DOHH2 (cell line): Measurements from ENCODE around the gene RAD51.

ENCODE experiments used
- H3F3A ChIP-seq: fragments of 200-600 bp; sonication (generic), shearing (Covaris generic); 2 replicates; pipeline ENCODE4 v1.6.0; 2016; ENCODE audit warnings: antibody characterized with exemption, mild to moderate bottlenecking; ENCODE audit not compliant: control insufficient read depth, insufficient read depth
- H3K27ac ChIP-seq: fragments of 200-600 bp; sonication (generic); 2 replicates; pipeline ENCODE4 v1.5.1; 2014; ENCODE audit warnings: low read depth, mild to moderate bottlenecking, low read length, moderate library complexity
- H3K27me3 ChIP-seq: fragments of 200-600 bp; sonication (generic); 2 replicates; pipeline ENCODE4 v1.6.1; 2014; ENCODE audit warnings: mild to moderate bottlenecking, low read length, mixed read lengths; ENCODE audit not compliant: control insufficient read depth
- H3K36me3 ChIP-seq: fragments of 200-600 bp; sonication (generic); 2 replicates; pipeline ENCODE4 v1.6.1; 2014; ENCODE audit warnings: mild to moderate bottlenecking, low read length, moderate library complexity, mixed read lengths; ENCODE audit not compliant: control insufficient read depth
- H3K4me1 ChIP-seq: fragments of 200-600 bp; sonication (generic); 2 replicates; pipeline ENCODE4 v1.6.1; 2014; ENCODE audit warnings: mild to moderate bottlenecking, low read length, mixed read lengths; ENCODE audit not compliant: control insufficient read depth
- H3K4me2 ChIP-seq: fragments of 200-600 bp; sonication (generic); 2 replicates; pipeline ENCODE4 v1.6.0; 2014; ENCODE audit warnings: mild to moderate bottlenecking, low read length, moderate library complexity
- H3K4me3 ChIP-seq: fragments of 200-600 bp; sonication (generic); 2 replicates; pipeline ENCODE4 v1.5.1; 2014; ENCODE audit warnings: mild to moderate bottlenecking, low read length, mixed read lengths
- H3K79me2 ChIP-seq: fragments of 200-600 bp; sonication (generic); 2 replicates; pipeline ENCODE4 v1.6.1; 2014; ENCODE audit warnings: mild to moderate bottlenecking, low read length, mixed read lengths; ENCODE audit not compliant: control insufficient read depth
- H3K9me2 ChIP-seq: fragments of 200-600 bp; sonication (generic); replicated peaks from 2 replicates; pipeline ENCODE4 v1.6.1; 2014; ENCODE audit warnings: mild to moderate bottlenecking, low read length, mixed read lengths; ENCODE audit not compliant: control insufficient read depth
- H3K9me3 ChIP-seq: fragments of 200-600 bp; sonication (generic); 2 replicates; pipeline ENCODE4 v1.6.1; 2014; ENCODE audit warnings: antibody characterized with exemption, low read length, mixed read lengths; ENCODE audit not compliant: control insufficient read depth, insufficient read depth
- H4K20me1 ChIP-seq: fragments of 200-600 bp; sonication (generic); 2 replicates; pipeline ENCODE4 v1.6.0; 2014; ENCODE audit warnings: low read depth, mild to moderate bottlenecking, antibody characterized with exemption, low read length, moderate library complexity; ENCODE audit not compliant: control insufficient read depth, insufficient read depth
- CTCF ChIP-seq: fragments of 200-600 bp; sonication (generic); IDR thresholded peaks from one replicate; pipeline ENCODE4 v1.5.1; 2014; ENCODE audit warnings: antibody characterized with exemption, mild to moderate bottlenecking, low read depth, low read length; ENCODE audit not compliant: poor library complexity, severe bottlenecking
- EZH2phosphoT487 ChIP-seq: fragments of 200-600 bp; sonication (generic); IDR thresholded peaks from 2 replicates; pipeline ENCODE4 v1.6.1; 2017; ENCODE audit warnings: borderline replicate concordance, mild to moderate bottlenecking, antibody characterized with exemption, low read length, moderate library complexity, mixed read lengths

The RAD51 gene

GRCh38 chr15:40767838-40768500, 73.0 kb downstream of the RAD51 start:
- Histone ChIP-seq H3K27ac (peak overlapping the region; percentile 94), H3K27me3 (no peaks in the 10 kb centered on the region), H3K9me3 (no peaks in the 10 kb centered on the region), H3K4me3 (peak overlapping the region; percentile 69), H3K4me1 (peaks cover 90% of the 10 kb centered on the region), H4K20me1 (no peaks in the 10 kb centered on the region), H3F3A (peaks cover 35% of the 10 kb centered on the region), H3K36me3 (peaks cover 66% of the 10 kb centered on the region), H3K79me2 (peaks cover 40% of the 10 kb centered on the region), H3K9me2 (no peaks in the 10 kb centered on the region), H3K4me2 (peak overlapping the region; percentile 86)
- no peak for TF ChIP-seq CTCF
- TF ChIP-seq EZH2phosphoT487: no peak

GRCh38 chr15:40768521-40769273, 73.7 kb downstream of the RAD51 start:
- peak overlapping the region; percentile 69 for H3K4me3 ChIP-seq
- H3K9me3 ChIP-seq: no peaks in the 10 kb centered on the region
- peaks cover 70% of the 10 kb centered on the region for H3K36me3 ChIP-seq
- peak overlapping the region; percentile 94 for H3K27ac ChIP-seq
- no peaks in the 10 kb centered on the region for H3K9me2 ChIP-seq
- peak overlapping the region; percentile 86 for H3K4me2 ChIP-seq
- peaks cover 83% of the 10 kb centered on the region for H3K4me1 ChIP-seq
- no peaks in the 10 kb centered on the region for H3K27me3 ChIP-seq
- H3K79me2 ChIP-seq: peaks cover 40% of the 10 kb centered on the region
- no peaks in the 10 kb centered on the region for H4K20me1 ChIP-seq
- H3F3A ChIP-seq: peaks cover 38% of the 10 kb centered on the region
- TF ChIP-seq CTCF (peak; percentile 55), EZH2phosphoT487 (no peak)

GRCh38 chr15:40769274-40770146, 74.5 kb downstream of the RAD51 start, which contains the start of gene C15orf62:
C15orf62 (plus strand) TSS chr15:40769980; CDS start chr15:40770496, 516 bp downstream.
- peaks cover 34% of the 10 kb centered on the region for H3F3A ChIP-seq
- H3K9me2 ChIP-seq: no peaks in the 10 kb centered on the region
- TF ChIP-seq EZH2phosphoT487: no peak
- H3K4me3 ChIP-seq: peak within 1 kb of the TSS; percentile 69
- H3K36me3 ChIP-seq: peaks cover 68% of the 10 kb centered on the region
- peaks cover 83% of the 10 kb centered on the region for H3K4me1 ChIP-seq
- no peaks in the 10 kb centered on the region for H4K20me1 ChIP-seq
- H3K27ac ChIP-seq: peak within 1 kb of the TSS; percentile 94
- peak within 1 kb of the TSS; percentile 86 for H3K4me2 ChIP-seq
- no peaks in the 10 kb centered on the region for H3K27me3 ChIP-seq
- no peaks in the 10 kb centered on the region for H3K9me3 ChIP-seq
- peaks cover 35% of the 10 kb centered on the region for H3K79me2 ChIP-seq
